K562 (cell line): ENCODE data around the gene MITF. TPM values are rescaled to one million over a fixed set of nuclear protein-coding genes. Genes with fewer than 3 reads are reported as not detected.

Experiments used
- ATAC-seq: fragments of 200-7000 bp; cut with Tn5 transposase; 3 replicates; pipeline ENCODE4 v1.9.1; 2020; ENCODE audit warnings: moderate library complexity
- BruUV-seq: library from RNA; stranded (reverse); fragments of 400-500 nt; replicated peaks from 2 replicates; lab custom pipeline; 2021; lab: Mats Ljungman, UMichigan
- CTCF ChIA-PET: fragments of 300-600 bp; formaldehyde crosslinking; extraction: SDS; loops from one replicate; lab custom pipeline; 2021; ENCODE audit warnings: low intra/inter-chr PET ratio; lab: Yijun Ruan, JAX
- POLR2A ChIA-PET: fragments of 300-600, 350-650 bp; sonication (Branson Sonifier 250); formaldehyde crosslinking; extraction: SDS; loops from one replicate; lab custom pipeline; 2021; ENCODE audit warnings: antibody characterized with exemption, inconsistent platforms; lab: Yijun Ruan, JAX
- DNase-seq, 4 experiments: peaks; one replicate each; pipeline versions ENCODE4 v3.0.0 to v3.0.0-alpha.2; 2011 to 2018; ENCODE audit warnings: low spot score in 3 of 4, mixed read lengths in 3 of 4; ENCODE audit errors: extremely low read depth in 1 of 4
- FAIRE-seq: peaks from 2 replicates; lab custom pipeline; 2011; peaks lifted over from hg19 to GRCh38; lab: Jason Lieb, UNC
- H2AFZ ChIP-seq: 2 replicates; pipeline ENCODE4 v1.6.0; 2011; ENCODE audit warnings: low read depth, low read length, control low read depth, inconsistent platforms
- H3K27ac ChIP-seq: fragments of 200-600 bp; 3 replicates; pipeline ENCODE4 v1.8.0; 2011; ENCODE audit warnings: low read depth, mild to moderate bottlenecking, control low read depth, inconsistent platforms, low read length, moderate library complexity, mixed read lengths; ENCODE audit errors: extremely low read depth
- H3K27me3 ChIP-seq, 2 experiments: fragments of 300-600 bp in 1 of 2; 2 replicates in 1 of 2; 3 replicates in 1 of 2; pipeline versions ENCODE4 v1.6.0 to v1.8.0; 2011; ENCODE audit warnings: inconsistent platforms in 2 of 2, low read length in 2 of 2, mild to moderate bottlenecking in 1 of 2, mixed read lengths in 1 of 2, moderate library complexity in 1 of 2; ENCODE audit not compliant: control insufficient read depth in 2 of 2, insufficient read depth in 2 of 2
- H3K36me3 ChIP-seq: fragments of 300-600 bp; 3 replicates; pipeline ENCODE4 v1.8.0; 2011; ENCODE audit warnings: mild to moderate bottlenecking, low read length, inconsistent platforms; ENCODE audit not compliant: control insufficient read depth, insufficient read depth
- H3K4me1 ChIP-seq, 2 experiments: fragments of 200-600 bp in 1 of 2; replicated peaks in 1 of 2; 2 replicates in 1 of 2; 3 replicates in 1 of 2; pipeline versions ENCODE4 v1.5.1 to v1.8.0; 2011; ENCODE audit warnings: inconsistent platforms in 2 of 2, low read length in 2 of 2, mild to moderate bottlenecking in 1 of 2, mixed read lengths in 1 of 2, moderate library complexity in 1 of 2; ENCODE audit not compliant: control insufficient read depth in 2 of 2, insufficient read depth in 2 of 2
- H3K4me2 ChIP-seq: 2 replicates; pipeline ENCODE4 v1.6.1; 2011; ENCODE audit warnings: low read length, control low read depth, inconsistent platforms, mixed read lengths; ENCODE audit not compliant: insufficient read depth
- H3K4me3 ChIP-seq: fragments of 200-600 bp; sonication (generic), shearing (Covaris generic); 2 replicates; pipeline ENCODE4 v1.5.1; 2016; ENCODE audit warnings: control low read depth, inconsistent platforms
- H3K79me2 ChIP-seq: fragments of 200-600 bp; 3 replicates; pipeline ENCODE4 v1.8.0; 2011; ENCODE audit warnings: low read length, inconsistent platforms; ENCODE audit not compliant: control insufficient read depth, insufficient read depth
- H3K9ac ChIP-seq, 2 experiments: 2 replicates each; pipeline versions ENCODE4 v1.6.0 to v1.6.1; 2011; ENCODE audit warnings: low read depth in 2 of 2, low read length in 2 of 2, control low read depth in 1 of 2, inconsistent platforms in 1 of 2, mild to moderate bottlenecking in 1 of 2, mixed read lengths in 1 of 2; ENCODE audit not compliant: insufficient read depth in 1 of 2
- H3K9me1 ChIP-seq: one replicate; pipeline ENCODE4 v1.6.0; 2011; ENCODE audit warnings: inconsistent platforms, mild to moderate bottlenecking, low read length, moderate library complexity; ENCODE audit not compliant: control insufficient read depth, insufficient read depth
- H3K9me3 ChIP-seq: replicated peaks from 2 replicates; pipeline ENCODE4 v1.5.1; 2011; ENCODE audit warnings: low read depth, low read length, inconsistent platforms; ENCODE audit not compliant: control insufficient read depth, insufficient read depth
- H4K20me1 ChIP-seq: replicated peaks from 2 replicates; pipeline ENCODE4 v1.6.1; 2011; ENCODE audit warnings: low read length, inconsistent platforms, mixed read lengths; ENCODE audit not compliant: control insufficient read depth, insufficient read depth
- ERF ChIP-seq: fragments of 450-650 bp; formaldehyde crosslinking; IDR thresholded peaks from 2 replicates; pipeline ENCODE4 v1.4.0; 2020; ENCODE audit warnings: mild to moderate bottlenecking, mixed read lengths
- YY1 ChIP-seq, 3 experiments: IDR thresholded peaks; 2 replicates each; pipeline ENCODE4 v1.6.1; 2011; ENCODE audit warnings: low read length in 2 of 3, mild to moderate bottlenecking in 2 of 3, moderate library complexity in 2 of 3, borderline replicate concordance in 1 of 3, control low read depth in 1 of 3, low read depth in 1 of 3; ENCODE audit not compliant: insufficient read depth in 3 of 3, insufficient replicate concordance in 2 of 3, control insufficient read depth in 1 of 3, insufficient read length in 1 of 3; ENCODE audit errors: extremely low read depth in 1 of 3
- WGBS: fragments of 100-300 bp; shearing (Covaris generic); methylation state at CpG from one replicate; pipeline ENCODE4 v1.1.6; 2016; ENCODE audit warnings: low coverage, mixed read lengths; ENCODE audit not compliant: insufficient coverage; ENCODE audit errors: missing lambda C conversion rate; 5-methylcytosine and 5-hydroxymethylcytosine counted together
- in situ Hi-C: fragments of 300-500 bp; cut with MboI; formaldehyde crosslinking; loops from 4 replicates; pipeline ENCODE4 v1.15.0; 2018; ENCODE audit warnings: inconsistent platforms, mixed read lengths
- intact Hi-C: fragments of 100-400 bp; cut with micrococcal nuclease; formaldehyde crosslinking; loops from 2 replicates; pipeline ENCODE4 v1.14.2; 2022
- polyA plus RNA-seq, 8 experiments: library from polyadenylated mRNA; depleted of rRNA in 4 of 8; stranded (reverse) in 5 of 8; unstranded in 3 of 8; fragments of >200 nt; fragmentation: Nextera tagmentation in 2 of 8; fragmentation: Illumina TruSeq in 1 of 8; extraction: Ambion mirVana in 2 of 8; extraction: Trizol in 1 of 8; gene quantifications; 2 replicates each; pipeline versions ENCODE4 v1.2.1 to v1.2.3, GENCODE V29; 2011 to 2014; ENCODE audit warnings: inconsistent platforms in 1 of 8, missing spikeins in 1 of 8
- total RNA-seq, 7 experiments: library from RNA; depleted of rRNA in 6 of 7; stranded (reverse); fragments of >200 nt in 6 of 7; fragmentation: Illumina TruSeq in 2 of 7; extraction: Trizol in 2 of 7; gene quantifications; 2 replicates each; pipeline versions ENCODE4 v1.2.1 to v1.2.3, GENCODE V29; 2011 to 2021; ENCODE audit warnings: low replicate concordance in 1 of 7

The MITF gene
- total and polyA plus RNA-seq, 9 of the 15 experiments (the other 6 are each of a cell fraction or from before 2014, with no cell fraction given) = 5.6 to 14.9 (median 11.1) TPM

DNA sequence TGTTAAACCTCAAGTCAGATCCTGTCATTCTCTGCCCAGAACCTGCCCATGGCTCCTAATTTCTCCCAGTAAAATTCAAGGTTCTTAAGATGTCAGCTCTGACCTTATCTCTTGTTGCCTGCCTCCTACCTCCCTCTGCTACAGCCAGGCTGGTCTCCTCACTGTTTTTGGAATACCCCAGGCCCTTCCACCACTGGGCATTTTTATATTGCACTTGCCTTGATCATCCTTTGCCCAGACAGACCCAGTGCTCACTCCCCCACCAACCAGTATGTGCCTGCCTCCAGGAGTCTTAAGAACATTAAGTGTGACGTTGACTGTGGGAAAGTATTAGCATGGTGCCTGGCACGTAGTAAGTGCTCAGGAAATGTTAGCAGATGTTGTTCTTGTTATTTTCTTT, 3.1 kb downstream of the MITF start:
- intact Hi-C loops (loop anchor here (5.0 kb wide), 1 partner anchor 50 kb away; no protein-coding TSS in a partner anchor), in situ Hi-C loops (no loop called here)
- peak overlapping the region; percentile 91 for H3K4me2 ChIP-seq
- H3K9ac ChIP-seq = peak overlapping the region in 1 of 2 experiments; percentile 7; a peak in 2 of 4 replicates
- ChIA-PET CTCF (no interaction called here), POLR2A (interaction anchor here (0.5 to 1.0 kb wide), 2 partner anchors 11 to 30 kb away, joined by 3 read pairs; no protein-coding TSS in a partner anchor)
- DNase-seq (peak in 1 of 4 experiments; percentile 29), ATAC-seq (0 out of 3 replicates have a peak, but pooled peaks have one; percentile 1), FAIRE-seq (no peak)
- H2AFZ ChIP-seq = no peak overlapping the region
- H3K27ac ChIP-seq = peak overlapping the region; percentile 21; the same call in 1 of the 3 replicates
- no TSS peak for BruUV-seq
- H3K9me1 ChIP-seq = no peaks in the 10 kb centered on the region
- no peaks in the 10 kb centered on the region for H3K27me3 ChIP-seq
- H3K36me3 ChIP-seq = no peaks in the 10 kb centered on the region
- H3K9me3 ChIP-seq = no peaks in the 10 kb centered on the region
- peak in 1 of 3 experiments; percentile 11 for TF ChIP-seq YY1 (IDR thresholded peaks at IDR 0.05; ENCODE audit: borderline replicate concordance in 1 of 3, control insufficient read depth in 1 of 3, extremely low read depth in 1 of 3, insufficient read depth in 3 of 3, insufficient read length in 1 of 3, insufficient replicate concordance in 2 of 3, low read depth in 1 of 3, low read length in 2 of 3)
- no peak for TF ChIP-seq ERF (CRISPR knock-in tag)
- H3K79me2 ChIP-seq = peaks cover 81% of the 10 kb centered on the region
- H3K4me3 ChIP-seq = no peak overlapping the region
- peaks cover 5 to 33% of the 10 kb centered on the region in 2 experiments; a peak in 4 of 5 replicates for H3K4me1 ChIP-seq
- 15% methylated on average over 2 of the region's 2 CpGs for WGBS
- no peaks in the 10 kb centered on the region for H4K20me1 ChIP-seq
